Measurements from ENCODE around the gene CCDC86. TPM values are rescaled to one million over a fixed set of nuclear protein-coding genes. Genes with fewer than 3 reads are reported as not detected.

The CCDC86 gene
- total RNA-seq, 2 experiments from 2014 or later: 52.1 to 75.1 TPM

GRCh38 chr11:60831501-60832079, 10.3 kb upstream of the CCDC86 start:
- POLR2A ChIA-PET: interaction anchor here (1.1 kb wide), 1 partner anchor 19 kb away, joined by 3 read pairs; no protein-coding TSS in a partner anchor
- H3K27ac Mint-ChIP-seq: no peak overlapping the region
- CTCF ChIA-PET: interaction anchor here (0.6 to 4.1 kb wide), 50 partner anchors 9 to 610 kb away, joined by 3 to 74 read pairs (median 4); partner anchors contain the start of genes CYB561A3, DDB1, TKFC and TMEM109
- DNase-seq (peak; percentile 27), ATAC-seq (no peak)
- intact Hi-C loops (cut with DNase I, micrococcal nuclease): loop anchor here (1.0 to 10.0 kb wide), 11 partner anchors 54 to 554 kb away; partner anchors contain the start of gene VWCE (in 1 of the 2)
- H3K4me3 Mint-ChIP-seq: no peak overlapping the region
- peaks cover 6% of the 10 kb centered on the region for H3K27me3 Mint-ChIP-seq
- peaks cover 8% of the 10 kb centered on the region for H3K4me1 Mint-ChIP-seq
- no peaks in the 10 kb centered on the region for H3K9me3 Mint-ChIP-seq (ENCODE audit: low read depth)
- H3K36me3 Mint-ChIP-seq (ENCODE audit: low read depth): no peaks in the 10 kb centered on the region

GRCh38 chr11:60834742-60835533, 7.0 kb upstream of the CCDC86 start:
- H3K27ac Mint-ChIP-seq: no peak overlapping the region
- no peak for ATAC-seq
- no peak for DNase-seq
- H3K4me3 Mint-ChIP-seq: no peak overlapping the region
- peaks cover 6% of the 10 kb centered on the region for H3K27me3 Mint-ChIP-seq
- intact Hi-C loops (cut with DNase I, micrococcal nuclease): loop anchor here (5.0 to 10.0 kb wide), 3 partner anchors 58 to 460 kb away; partner anchors contain the start of gene VWCE (in 1 of the 2)
- ChIA-PET POLR2A (no interaction called here), CTCF (interaction anchor here (0.7 to 3.6 kb wide), 5 partner anchors 26 to 352 kb away, joined by 3 to 13 read pairs (median 3); no protein-coding TSS in a partner anchor)
- H3K4me1 Mint-ChIP-seq: peaks cover 12% of the 10 kb centered on the region
- no peaks in the 10 kb centered on the region for H3K9me3 Mint-ChIP-seq (ENCODE audit: low read depth)
- no peaks in the 10 kb centered on the region for H3K36me3 Mint-ChIP-seq (ENCODE audit: low read depth)

- intact Hi-C loops (cut with DNase I, micrococcal nuclease): loop anchor here in 1 of 2 experiments (10.0 kb wide), 1 partner anchor 459 kb away; the partner anchor contains the start of gene VWCE
- CTCF ChIA-PET: interaction anchor here (0.8 to 3.6 kb wide), 4 partner anchors 53 to 352 kb away, joined by 3 to 13 read pairs (median 4); no protein-coding TSS in a partner anchor
- POLR2A ChIA-PET: no interaction called here
- Mint-ChIP-seq H3K27me3 (peaks cover 6% of the 10 kb centered on the region), H3K27ac (no peak overlapping the region), H3K9me3 (ENCODE audit: low read depth) (no peaks in the 10 kb centered on the region), H3K36me3 (ENCODE audit: low read depth) (no peaks in the 10 kb centered on the region), H3K4me1 (peaks cover 12% of the 10 kb centered on the region), H3K4me3 (no peak overlapping the region)
- no peak for DNase-seq
- ATAC-seq: no peak
These were observed 6.4 kb upstream of the CCDC86 start for GRCh38 chr11:60835534-60835846.

- Mint-ChIP-seq H3K4me1 (peaks cover 20% of the 10 kb centered on the region), H3K27ac (no peak overlapping the region), H3K36me3 (ENCODE audit: low read depth) (no peaks in the 10 kb centered on the region), H3K4me3 (no peak overlapping the region), H3K9me3 (ENCODE audit: low read depth) (no peaks in the 10 kb centered on the region), H3K27me3 (peaks cover 6% of the 10 kb centered on the region)
- POLR2A ChIA-PET: no interaction called here
- intact Hi-C loops (cut with DNase I, micrococcal nuclease): loop anchor here in 1 of 2 experiments (10.0 kb wide), 1 partner anchor 458 kb away; the partner anchor contains the start of gene VWCE
- DNase-seq (no peak), ATAC-seq (no peak)
- CTCF ChIA-PET: interaction anchor here (2.0 to 3.6 kb wide), 2 partner anchors 51 to 350 kb away, joined by 6 to 13 read pairs; no protein-coding TSS in a partner anchor
These were observed 4.9 kb upstream of the CCDC86 start for GRCh38 chr11:60836866-60837515.

GRCh38 chr11:60838132-60838531, 3.8 kb upstream of the CCDC86 start:
- Mint-ChIP-seq H3K36me3 (ENCODE audit: low read depth) (no peaks in the 10 kb centered on the region), H3K4me1 (peaks cover 20% of the 10 kb centered on the region), H3K4me3 (no peak overlapping the region), H3K27me3 (peaks cover 2% of the 10 kb centered on the region), H3K9me3 (ENCODE audit: low read depth) (no peaks in the 10 kb centered on the region), H3K27ac (no peak overlapping the region)
- ChIA-PET CTCF (interaction anchor here (0.7 to 3.6 kb wide), 3 partner anchors 13 to 50 kb away, joined by 3 to 13 read pairs (median 4); no protein-coding TSS in a partner anchor), POLR2A (no interaction called here)
- intact Hi-C loops (cut with DNase I, micrococcal nuclease): loop anchor here in 1 of 2 experiments (10.0 kb wide), 1 partner anchor 457 kb away; the partner anchor contains the start of gene VWCE
- DNase-seq (no peak), ATAC-seq (no peak)

GRCh38 chr11:60840470-60841430, 1.2 kb upstream of the CCDC86 start:
- no peak for ATAC-seq
- no peaks in the 10 kb centered on the region for H3K27me3 Mint-ChIP-seq
- H3K27ac Mint-ChIP-seq: peak overlapping the region; percentile 96
- no peaks in the 10 kb centered on the region for H3K9me3 Mint-ChIP-seq (ENCODE audit: low read depth)
- intact Hi-C loops (cut with DNase I, micrococcal nuclease): loop anchor here (1.0 kb wide), 3 partner anchors 66 to 522 kb away; partner anchors contain the start of genes PRPF19 (in 1 of the 2) and TMEM138 (in 1 of the 2)
- peaks cover 39% of the 10 kb centered on the region for H3K4me1 Mint-ChIP-seq
- no peak for DNase-seq
- peak overlapping the region; percentile 15 for H3K4me3 Mint-ChIP-seq
- H3K36me3 Mint-ChIP-seq (ENCODE audit: low read depth): peaks cover 20% of the 10 kb centered on the region
- ChIA-PET CTCF (interaction anchor here (0.6 to 2.9 kb wide), 3 partner anchors 10 to 113 kb away, joined by 3 to 19 read pairs (median 3); no protein-coding TSS in a partner anchor), POLR2A (interaction anchor here (0.7 kb wide), 1 partner anchor 16 kb away, joined by 5 read pairs; no protein-coding TSS in a partner anchor)

- POLR2A ChIA-PET: interaction anchor here (0.5 to 1.2 kb wide), 3 partner anchors 45 to 280 kb away, joined by 4 to 5 read pairs (median 4); partner anchors contain the start of gene PRPF19
- H3K4me3 Mint-ChIP-seq: peak overlapping the region; percentile 83
- H3K27ac Mint-ChIP-seq: peak overlapping the region; percentile 96
- H3K4me1 Mint-ChIP-seq: peaks cover 35% of the 10 kb centered on the region
- ATAC-seq: no peak
- no peaks in the 10 kb centered on the region for H3K27me3 Mint-ChIP-seq
- H3K9me3 Mint-ChIP-seq (ENCODE audit: low read depth): no peaks in the 10 kb centered on the region
- intact Hi-C loops (cut with DNase I, micrococcal nuclease): loop anchor here (1.0 to 2.0 kb wide), 7 partner anchors 63 to 587 kb away; partner anchors contain the start of genes DDB1 (in 1 of the 2), PRPF19 (in 1 of the 2), SDHAF2 (in 1 of the 2) and TKFC (in 1 of the 2)
- CTCF ChIA-PET: interaction anchor here (0.6 to 2.1 kb wide), 8 partner anchors 9 to 439 kb away, joined by 3 to 9 read pairs (median 3); partner anchors contain the start of gene PTGDR2
- H3K36me3 Mint-ChIP-seq (ENCODE audit: low read depth): peaks cover 28% of the 10 kb centered on the region
- peak; percentile 24 for DNase-seq
These were observed 1.0 kb downstream of the CCDC86 start for GRCh38 chr11:60842668-60843600.

- intact Hi-C loops (cut with DNase I, micrococcal nuclease): no loop called here
- ChIA-PET CTCF (interaction anchor here (0.6 to 2.1 kb wide), 6 partner anchors 11 to 343 kb away, joined by 3 to 9 read pairs (median 4); partner anchors contain the start of gene PTGDR2), POLR2A (interaction anchor here (0.6 to 1.3 kb wide), 3 partner anchors 43 to 326 kb away, joined by 3 to 4 read pairs (median 3); no protein-coding TSS in a partner anchor)
- Mint-ChIP-seq H3K4me1 (peaks cover 35% of the 10 kb centered on the region), H3K27me3 (no peaks in the 10 kb centered on the region), H3K4me3 (peak overlapping the region; percentile 83), H3K9me3 (ENCODE audit: low read depth) (no peaks in the 10 kb centered on the region), H3K36me3 (ENCODE audit: low read depth) (peaks cover 33% of the 10 kb centered on the region), H3K27ac (peak overlapping the region; percentile 96)
- DNase-seq (no peak), ATAC-seq (no peak)
These were observed 2.3 kb downstream of the CCDC86 start for GRCh38 chr11:60844045-60844869.

All from activated CD4-positive, alpha-beta T cell treated with anti-CD3 and anti-CD28 coated beads for 36 hours (primary cell).